ENCODE results near the gene KPNA1.
A peak's percentile ranks its signal among the peaks of the same experiment; 100 is the strongest.

Gene KPNA1

GRCh38 chr3:122387709-122388108, 127.0 kb downstream of the KPNA1 start:
- Histone ChIP-seq H3K9ac (no peak overlapping the region), H3K27me3 (no peaks in the 10 kb centered on the region), H3K4me2 (peak overlapping the region in 1 of 11 experiments; percentile 91; a peak in 2 of 22 replicates), H3K4me1 (peaks cover 18 to 52% (median 29%) of the 10 kb centered on the region in 10 experiments), H3K9me3 (replicated peaks in 1 of 11) (no peaks in the 10 kb centered on the region), H3K36me3 (peaks cover 0 to 16% (median 0%) of the 10 kb centered on the region in 11 experiments; a peak in 7 of 22 replicates), H3K4me3 (no peak overlapping the region), H3K27ac (no peak overlapping the region), H4K20me1 (peaks cover 0 to 4% (median 0%) of the 10 kb centered on the region in 11 experiments; a peak in 2 of 22 replicates)
- TF ChIP-seq Cebpa-rat (IDR thresholded peaks at IDR 0.05), result no peak

- Histone ChIP-seq H3K27me3 (no peaks in the 10 kb centered on the region), H3K36me3 (peaks cover 0 to 34% (median 12%) of the 10 kb centered on the region in 11 experiments; a peak in 11 of 22 replicates), H3K4me1 (peaks cover 44 to 74% (median 59%) of the 10 kb centered on the region in 10 experiments), H3K4me2 (peak within 1 kb of the TSS; percentile 79 to 98 (median 93)), H3K4me3 (peak within 1 kb of the TSS; percentile 75 to 94 (median 84)), H4K20me1 (peaks cover 0 to 19% (median 4%) of the 10 kb centered on the region in 11 experiments; a peak in 5 of 22 replicates), H3K27ac (peak within 1 kb of the TSS; percentile 56 to 91 (median 82); a peak in 21 of 22 replicates), H3K9me3 (replicated peaks in 1 of 11) (no peaks in the 10 kb centered on the region), H3K9ac (peak within 1 kb of the TSS; percentile 82 to 90 (median 85))
- TF ChIP-seq Cebpa-rat (IDR thresholded peaks at IDR 0.05), result no peak
These were observed 130.7 kb downstream of the KPNA1 start, which contains the start of gene FAM162A for GRCh38 chr3:122383771-122384697. TSS of gene FAM162A (plus strand) at chr3:122384182. CDS start at chr3:122384266, 84 bp downstream.

GRCh38 chr3:122382888-122383666, 131.7 kb downstream of the KPNA1 start, which contains the start of gene MIX23:
TSS of gene MIX23 (minus strand) at chr3:122383231. CDS start at chr3:122383224, 7 bp downstream.
- peak within 1 kb of the TSS; percentile 82 to 90 (median 85) for H3K9ac ChIP-seq
- H3K4me1 ChIP-seq, result peaks cover 45 to 77% (median 60%) of the 10 kb centered on the region in 10 experiments
- no peaks in the 10 kb centered on the region for H3K27me3 ChIP-seq
- no peak for TF ChIP-seq Cebpa-rat (IDR thresholded peaks at IDR 0.05)
- peak within 1 kb of the TSS; percentile 56 to 91 (median 82); a peak in 21 of 22 replicates for H3K27ac ChIP-seq
- H4K20me1 ChIP-seq, result peaks cover 0 to 28% (median 4%) of the 10 kb centered on the region in 11 experiments; a peak in 5 of 22 replicates
- H3K36me3 ChIP-seq, result peaks cover 0 to 43% (median 20%) of the 10 kb centered on the region in 11 experiments; a peak in 14 of 22 replicates
- no peaks in the 10 kb centered on the region for H3K9me3 ChIP-seq (replicated peaks in 1 of 11)
- H3K4me2 ChIP-seq, result peak within 1 kb of the TSS; percentile 79 to 98 (median 93)
- H3K4me3 ChIP-seq, result peak within 1 kb of the TSS; percentile 75 to 94 (median 84)

GRCh38 chr3:122377975-122378374, 136.8 kb downstream of the KPNA1 start:
- TF ChIP-seq Cebpa-rat (IDR thresholded peaks at IDR 0.05), result no peak
- H3K9ac ChIP-seq, result no peak overlapping the region
- no peaks in the 10 kb centered on the region for H3K27me3 ChIP-seq
- peaks cover 26 to 39% (median 36%) of the 10 kb centered on the region in 10 experiments for H3K4me1 ChIP-seq
- no peak overlapping the region for H3K4me3 ChIP-seq
- H3K36me3 ChIP-seq, result peaks cover 0 to 66% (median 44%) of the 10 kb centered on the region in 11 experiments; a peak in 19 of 22 replicates
- H3K27ac ChIP-seq, result no peak overlapping the region
- H4K20me1 ChIP-seq, result peaks cover 0 to 70% (median 4%) of the 10 kb centered on the region in 11 experiments; a peak in 7 of 22 replicates
- H3K4me2 ChIP-seq, result no peak overlapping the region
- H3K9me3 ChIP-seq (replicated peaks in 1 of 11), result no peaks in the 10 kb centered on the region

DNA sequence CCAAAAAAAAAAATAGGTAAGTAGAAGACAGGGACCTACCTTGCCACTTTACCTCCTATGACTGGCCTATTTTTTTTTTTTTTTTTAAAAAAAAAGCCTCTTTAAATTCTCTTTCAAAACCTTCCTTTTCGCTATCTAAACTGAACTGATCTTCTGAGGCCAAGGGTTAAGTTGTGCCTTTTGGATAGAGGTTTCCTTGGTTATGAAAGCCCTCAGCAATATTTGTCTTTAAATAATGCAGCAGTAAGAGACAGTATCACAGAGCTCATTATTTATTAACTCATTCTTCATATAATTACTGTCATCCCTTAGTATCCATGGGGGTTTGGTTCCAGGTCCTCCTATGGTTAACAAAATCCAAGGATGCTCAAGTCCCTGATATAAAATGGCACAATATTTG, 140.7 kb downstream of the KPNA1 start:
- Histone ChIP-seq H3K9ac (no peak overlapping the region), H3K36me3 (peaks cover 22 to 88% (median 70%) of the 10 kb centered on the region in 11 experiments), H4K20me1 (peaks cover 0 to 73% (median 3%) of the 10 kb centered on the region in 11 experiments; a peak in 9 of 22 replicates), H3K4me3 (no peak overlapping the region), H3K27ac (no peak overlapping the region), H3K4me2 (no peak overlapping the region), H3K9me3 (replicated peaks in 1 of 11) (no peaks in the 10 kb centered on the region), H3K27me3 (no peaks in the 10 kb centered on the region), H3K4me1 (peaks cover 0 to 8% (median 3%) of the 10 kb centered on the region in 10 experiments; a peak in 10 of 20 replicates)
- TF ChIP-seq Cebpa-rat (IDR thresholded peaks at IDR 0.05), result no peak

Data from BLaER1 treated with 17β-estradiol and CSF1 and Interleukin-3, amounts not matched to agents 10 nM and 100 nM (cell line).